ENCODE measurements around the gene FAM76B.

- TF ChIP-seq POLR2A (IDR thresholded peaks at IDR 0.05; ENCODE audit: low read depth, low read length) (no peak), POLR2AphosphoS5 (IDR thresholded peaks at IDR 0.05; ENCODE audit: low read depth, low read length) (no peak), TAF1 (IDR thresholded peaks at IDR 0.05; ENCODE audit: low read depth, low read length) (no peak), SPI1 (IDR thresholded peaks at IDR 0.05; ENCODE audit: low read depth, low read length) (no peak), POU2F2 (IDR thresholded peaks at IDR 0.05; ENCODE audit: low read depth, low read length) (no peak), PAX5 (IDR thresholded peaks at IDR 0.05; ENCODE audit: insufficient read depth, low read length, severe bottlenecking) (no peak)
Measured at GRCh38 chr11:95829580-95830259, 40.1 kb upstream of the FAM76B start.
